Smooth muscle cell (in vitro differentiated cells): ENCODE measurements around the gene GRM4. TPM values are rescaled to one million over a fixed set of nuclear protein-coding genes. Genes with fewer than 3 reads are reported as not detected.

ENCODE experiments used
- DNase-seq: peaks from one replicate; lab custom pipeline; 2025; ENCODE audit not compliant: unreplicated experiment; lab: John Stamatoyannopoulos, UW
- H2AFZ ChIP-seq: fragments of 200-600 bp; sonication (generic); 2 replicates; pipeline ENCODE4 v1.6.0; 2016; ENCODE audit warnings: antibody characterized with exemption, low read depth, mild to moderate bottlenecking
- H3F3A ChIP-seq: fragments of 200-600 bp; sonication (generic); 2 replicates; pipeline ENCODE4 v1.6.0; 2017; ENCODE audit warnings: antibody characterized with exemption, low read depth
- H3K27ac ChIP-seq: fragments of 200-600 bp; sonication (generic); 2 replicates; pipeline ENCODE4 v1.5.1; 2016; ENCODE audit warnings: low read depth, mild to moderate bottlenecking
- H3K27me3 ChIP-seq: fragments of 200-600 bp; sonication (generic); 2 replicates; pipeline ENCODE4 v1.6.1; 2016; ENCODE audit warnings: low read depth, mild to moderate bottlenecking
- H3K36me3 ChIP-seq: fragments of 200-600 bp; sonication (generic); 2 replicates; pipeline ENCODE4 v1.5.1; 2016; ENCODE audit warnings: low read depth
- H3K4me1 ChIP-seq: fragments of 200-600 bp; sonication (generic); 2 replicates; pipeline ENCODE4 v1.5.1; 2016; ENCODE audit warnings: low read depth
- H3K4me2 ChIP-seq: fragments of 200-600 bp; sonication (generic); 2 replicates; pipeline ENCODE4 v1.6.0; 2016; ENCODE audit warnings: mild to moderate bottlenecking
- H3K4me3 ChIP-seq: fragments of 200-600 bp; sonication (generic); 2 replicates; pipeline ENCODE4 v1.5.1; 2016; ENCODE audit warnings: mild to moderate bottlenecking
- H3K79me2 ChIP-seq: fragments of 200-600 bp; sonication (generic); 2 replicates; pipeline ENCODE4 v1.6.0; 2016; ENCODE audit warnings: low read depth, mild to moderate bottlenecking
- H3K9ac ChIP-seq: fragments of 200-600 bp; sonication (generic); 2 replicates; pipeline ENCODE4 v1.6.0; 2016; ENCODE audit warnings: low read depth
- H3K9me3 ChIP-seq: fragments of 200-600 bp; sonication (generic); replicated peaks from 2 replicates; pipeline ENCODE4 v1.5.1; 2016; ENCODE audit warnings: low read depth
- H4K20me1 ChIP-seq: fragments of 200-600 bp; sonication (generic); 2 replicates; pipeline ENCODE4 v1.6.0; 2016; ENCODE audit warnings: low read depth
- WGBS: methylation state at CpG from one replicate; pipeline ENCODE4 v1.1.7; 2016; ENCODE audit warnings: low lambda C conversion rate; 5-methylcytosine and 5-hydroxymethylcytosine counted together
- polyA plus RNA-seq: library from polyadenylated mRNA; unstranded; fragments of >200 nt; fragmentation: Nextera tagmentation; extraction: Ambion mirVana; gene quantifications from 2 replicates; pipeline ENCODE4 v1.2.1, GENCODE V29; 2016
- total RNA-seq: library from RNA; depleted of rRNA; stranded (reverse); fragments of >200 nt; gene quantifications from 2 replicates; pipeline ENCODE4 v1.2.3, GENCODE V29; 2014
- TF ChIP-seq, protein P1 (sequence below): fragments of 200-600 bp; sonication (generic); IDR thresholded peaks from 2 replicates; pipeline ENCODE4 v1.5.1; 2017; ENCODE audit warnings: borderline replicate concordance, mild to moderate bottlenecking, antibody characterized with exemption; ENCODE audit not compliant: insufficient read depth, poor library complexity, severe bottlenecking

GRM4 gene
- total and polyA plus RNA-seq, 2 experiments from 2014 or later: 0.21 TPM; not detected in 1

DNA sequence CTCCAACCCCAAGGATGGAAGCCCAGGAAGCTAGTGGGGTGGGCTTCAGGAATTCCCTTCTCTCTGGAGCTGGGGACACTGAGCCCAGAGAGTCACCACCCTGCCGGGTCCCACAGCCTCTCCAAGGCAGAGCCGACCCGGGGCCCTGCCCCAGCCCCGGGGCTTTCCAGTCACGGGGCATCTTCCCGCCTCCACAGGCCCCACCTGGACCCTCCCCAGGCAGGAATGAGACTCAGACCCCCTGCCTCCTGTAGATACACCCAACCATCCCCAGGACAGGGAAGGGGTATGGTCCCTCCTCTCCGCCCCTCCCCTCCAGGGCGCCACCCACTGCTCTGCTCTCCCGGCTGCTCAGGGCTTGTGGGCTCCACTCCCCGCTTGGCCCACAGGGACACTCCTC is 53.3 kb downstream of the GRM4 start:
- Histone ChIP-seq H3F3A (no peaks in the 10 kb centered on the region), H2AFZ (no peak overlapping the region), H3K4me2 (no peak overlapping the region), H3K27ac (no peak overlapping the region), H4K20me1 (no peaks in the 10 kb centered on the region), H3K9ac (no peak overlapping the region), H3K4me1 (no peaks in the 10 kb centered on the region), H3K36me3 (no peaks in the 10 kb centered on the region), H3K9me3 (no peaks in the 10 kb centered on the region), H3K27me3 (peaks cover 7% of the 10 kb centered on the region), H3K4me3 (no peak overlapping the region), H3K79me2 (no peaks in the 10 kb centered on the region)
- no peak for DNase-seq
- WGBS: 88% methylated on average over 10 of the region's 10 CpGs
- TF ChIP-seq, protein P1, sequence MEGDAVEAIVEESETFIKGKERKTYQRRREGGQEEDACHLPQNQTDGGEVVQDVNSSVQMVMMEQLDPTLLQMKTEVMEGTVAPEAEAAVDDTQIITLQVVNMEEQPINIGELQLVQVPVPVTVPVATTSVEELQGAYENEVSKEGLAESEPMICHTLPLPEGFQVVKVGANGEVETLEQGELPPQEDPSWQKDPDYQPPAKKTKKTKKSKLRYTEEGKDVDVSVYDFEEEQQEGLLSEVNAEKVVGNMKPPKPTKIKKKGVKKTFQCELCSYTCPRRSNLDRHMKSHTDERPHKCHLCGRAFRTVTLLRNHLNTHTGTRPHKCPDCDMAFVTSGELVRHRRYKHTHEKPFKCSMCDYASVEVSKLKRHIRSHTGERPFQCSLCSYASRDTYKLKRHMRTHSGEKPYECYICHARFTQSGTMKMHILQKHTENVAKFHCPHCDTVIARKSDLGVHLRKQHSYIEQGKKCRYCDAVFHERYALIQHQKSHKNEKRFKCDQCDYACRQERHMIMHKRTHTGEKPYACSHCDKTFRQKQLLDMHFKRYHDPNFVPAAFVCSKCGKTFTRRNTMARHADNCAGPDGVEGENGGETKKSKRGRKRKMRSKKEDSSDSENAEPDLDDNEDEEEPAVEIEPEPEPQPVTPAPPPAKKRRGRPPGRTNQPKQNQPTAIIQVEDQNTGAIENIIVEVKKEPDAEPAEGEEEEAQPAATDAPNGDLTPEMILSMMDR: no peak

- Histone ChIP-seq H4K20me1 (no peaks in the 10 kb centered on the region), H3K79me2 (no peaks in the 10 kb centered on the region), H3K36me3 (no peaks in the 10 kb centered on the region), H3K9me3 (no peaks in the 10 kb centered on the region), H3K4me2 (no peak overlapping the region), H3K9ac (no peak overlapping the region), H3K4me3 (no peak overlapping the region), H3K27ac (no peak overlapping the region), H3K27me3 (peaks cover 7% of the 10 kb centered on the region), H2AFZ (no peak overlapping the region), H3K4me1 (no peaks in the 10 kb centered on the region), H3F3A (no peaks in the 10 kb centered on the region)
- no peak for DNase-seq
- 70% methylated on average over 5 of the region's 5 CpGs for WGBS
- TF ChIP-seq, protein P1: no peak
These were observed 55.0 kb downstream of the GRM4 start for GRCh38 chr6:34090935-34091334.

GRCh38 chr6:34090529-34090928 is 55.4 kb downstream of the GRM4 start:
- Histone ChIP-seq H3F3A (no peaks in the 10 kb centered on the region), H3K79me2 (no peaks in the 10 kb centered on the region), H3K36me3 (no peaks in the 10 kb centered on the region), H2AFZ (no peak overlapping the region), H3K27me3 (peaks cover 7% of the 10 kb centered on the region), H3K27ac (no peak overlapping the region), H3K9ac (no peak overlapping the region), H4K20me1 (no peaks in the 10 kb centered on the region), H3K4me2 (no peak overlapping the region), H3K4me3 (no peak overlapping the region), H3K9me3 (no peaks in the 10 kb centered on the region), H3K4me1 (no peaks in the 10 kb centered on the region)
- TF ChIP-seq, protein P1: no peak
- DNase-seq: no peak
- WGBS: 79% methylated on average over 9 of the region's 9 CpGs

DNA sequence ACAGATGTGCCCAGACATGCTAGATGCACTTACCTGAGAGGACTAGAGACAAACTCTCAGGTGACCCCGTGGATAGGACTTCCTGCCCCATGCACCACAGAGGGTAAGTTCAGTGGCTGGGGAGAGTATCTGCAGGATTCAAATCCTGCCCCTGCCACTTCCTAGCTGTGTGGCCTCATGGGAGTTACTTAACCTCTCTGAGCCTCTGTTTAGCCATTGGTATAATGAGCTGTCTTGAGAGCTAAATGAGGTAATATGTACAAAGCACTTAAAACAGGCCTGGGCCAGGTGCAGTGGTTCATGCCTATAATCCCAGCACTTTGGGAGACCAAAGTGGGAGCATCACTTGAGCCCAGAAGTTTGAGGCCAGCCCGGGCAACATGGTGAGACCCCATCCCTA is 59.3 kb downstream of the GRM4 start:
- whole genome bisulfite sequencing: 86% methylated on average over 2 of the region's 2 CpGs
- H3K4me3 ChIP-seq: no peak overlapping the region
- no peaks in the 10 kb centered on the region for H3F3A ChIP-seq
- no peaks in the 10 kb centered on the region for H3K36me3 ChIP-seq
- no peaks in the 10 kb centered on the region for H3K9me3 ChIP-seq
- H3K27ac ChIP-seq: no peak overlapping the region
- H2AFZ ChIP-seq: no peak overlapping the region
- H3K9ac ChIP-seq: no peak overlapping the region
- no peaks in the 10 kb centered on the region for H3K27me3 ChIP-seq
- no peak for DNase-seq
- no peaks in the 10 kb centered on the region for H4K20me1 ChIP-seq
- no peaks in the 10 kb centered on the region for H3K79me2 ChIP-seq
- TF ChIP-seq, protein P1: no peak
- H3K4me2 ChIP-seq: no peak overlapping the region
- no peaks in the 10 kb centered on the region for H3K4me1 ChIP-seq
